H1 (cell line): ENCODE measurements around the gene RRM2. TPM values are rescaled to one million over a fixed set of nuclear protein-coding genes. Genes with fewer than 3 reads are reported as not detected.

Experiments used
- CBX8 ChIP-seq: fragments of 300-800, 300-1000 bp; sonication (generic); IDR thresholded peaks from 2 replicates; pipeline ENCODE4 v1.7.1; 2016; ENCODE audit warnings: low read depth, low read length, borderline replicate concordance
- CHD7 ChIP-seq: fragments of 300-600 bp; sonication (generic); IDR thresholded peaks from 2 replicates; pipeline ENCODE4 v1.7.1; 2012; ENCODE audit warnings: low read length, moderate library complexity, mild to moderate bottlenecking, inconsistent platforms; ENCODE audit not compliant: insufficient replicate concordance
- CREB1 ChIP-seq: IDR thresholded peaks from 2 replicates; pipeline ENCODE4 v1.6.1; 2012; ENCODE audit warnings: inconsistent platforms
- KDM5A ChIP-seq: fragments of 200-600 bp; IDR thresholded peaks from 2 replicates; pipeline ENCODE4 v1.7.1; 2012; ENCODE audit warnings: mild to moderate bottlenecking, low read length, inconsistent platforms, mixed read lengths
- POLR2AphosphoS5 ChIP-seq: IDR thresholded peaks from 2 replicates; pipeline ENCODE4 v1.6.1; 2011; ENCODE audit warnings: low read depth, low read length
- SP4 ChIP-seq: IDR thresholded peaks from 2 replicates; pipeline ENCODE4 v1.6.1; 2012; ENCODE audit warnings: low read length, inconsistent platforms
- SUZ12 ChIP-seq: fragments of 200-600 bp; sonication (generic); IDR thresholded peaks from 2 replicates; pipeline ENCODE4 v1.6.1; 2012; ENCODE audit warnings: mild to moderate bottlenecking, inconsistent platforms, low read length, moderate library complexity, mixed read lengths
- polyA plus RNA-seq, 7 experiments: library from polyadenylated mRNA; depleted of rRNA in 3 of 7; stranded (reverse) in 5 of 7; unstranded in 2 of 7; fragments of >200 nt in 5 of 7; fragments of 200-250 nt in 2 of 7; gene quantifications; 1 replicate in 5 of 7; 2 replicates in 1 of 7; 4 replicates in 1 of 7; pipeline versions ENCODE4 v1.2.1 to v1.2.3, GENCODE V29; 2011 to 2013; ENCODE audit warnings: missing spikeins in 2 of 7, mixed read lengths in 2 of 7
- total RNA-seq: library from RNA; stranded (reverse); fragmentation: NEBNext Ultra II Directional; extraction: Animal tissue kit (Norgen Biotek cat#: 25700); gene quantifications from 2 replicates; pipeline ENCODE4 v1.2.1, GENCODE V29; 2021

Gene RRM2
- total and polyA plus RNA-seq, 2 of the 8 experiments (the other 6 are each of a cell fraction or from before 2014, with no cell fraction given), result 37.7 to 215 TPM

GRCh38 chr2:10165282-10165681 is 42.7 kb downstream of the RRM2 start (continued):
- TF ChIP-seq CHD7 (no peak), KDM5A (no peak), CREB1 (no peak), POLR2AphosphoS5 (no peak), SUZ12 (no peak), SP4 (no peak), CBX8 (no peak)
